Central memory CD8-positive, alpha-beta T cell (primary cell): Measurements from ENCODE around the gene FDCSP.

Experiments
- ATAC-seq: fragments of 150-1000 bp; cut with Tn5 transposase; replicated peaks from 2 replicates; pipeline ENCODE4 v1.10.0; 2022; ENCODE audit warnings: mild to moderate bottlenecking, moderate FRiP score, moderate number of reproducible peaks; ENCODE audit not compliant: poor library complexity, severe bottlenecking; ENCODE audit errors: extremely low read depth
- DNase-seq, 2 donors: peaks; one replicate each; pipeline ENCODE4 v3.0.0; 2021; ENCODE audit warnings: low spot score in 2 of 2
- H3K27ac Mint-ChIP-seq: one replicate; pipeline ENCODE4 v1.8.0; 2022; ENCODE audit warnings: low read depth, mild to moderate bottlenecking, moderate library complexity, mixed read lengths
- H3K27me3 Mint-ChIP-seq: one replicate; pipeline ENCODE4 v1.8.0; 2022; ENCODE audit warnings: mixed read lengths
- H3K36me3 Mint-ChIP-seq: one replicate; pipeline ENCODE4 v1.8.0; 2022; ENCODE audit warnings: mild to moderate bottlenecking, moderate library complexity, mixed read lengths; ENCODE audit not compliant: insufficient read depth
- H3K4me1 Mint-ChIP-seq: one replicate; pipeline ENCODE4 v1.8.0; 2022; ENCODE audit warnings: mixed read lengths
- H3K4me3 Mint-ChIP-seq: one replicate; pipeline ENCODE4 v1.8.0; 2022; ENCODE audit warnings: mild to moderate bottlenecking, moderate library complexity, mixed read lengths
- H3K9me3 Mint-ChIP-seq: one replicate; pipeline ENCODE4 v1.8.0; 2022; ENCODE audit warnings: mixed read lengths

FDCSP gene

DNA sequence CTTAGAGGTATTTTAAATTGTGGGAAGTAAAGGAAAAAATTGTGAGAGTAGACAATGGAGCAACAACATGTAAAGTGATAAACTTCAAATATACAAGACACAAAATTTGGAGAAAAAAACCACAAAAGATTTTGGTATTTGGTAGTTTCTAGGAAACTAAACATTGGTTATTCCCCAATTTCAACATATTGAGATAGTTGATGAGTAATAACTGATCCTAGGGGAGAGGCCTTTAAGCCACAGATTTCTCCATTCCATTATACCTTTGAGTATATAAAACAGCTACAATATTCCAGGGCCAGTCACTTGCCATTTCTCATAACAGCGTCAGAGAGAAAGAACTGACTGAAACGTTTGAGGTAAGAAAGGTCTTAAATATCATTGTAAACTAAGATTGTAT lies at the start of gene FDCSP:
Gene FDCSP (plus strand): TSS at position 301 of the 400 bp plus-strand sequence. CDS start 5,071 bp downstream, outside the sequence.
- no peak for ATAC-seq
- H3K27ac Mint-ChIP-seq: no peak within 1 kb of the TSS

DNA sequence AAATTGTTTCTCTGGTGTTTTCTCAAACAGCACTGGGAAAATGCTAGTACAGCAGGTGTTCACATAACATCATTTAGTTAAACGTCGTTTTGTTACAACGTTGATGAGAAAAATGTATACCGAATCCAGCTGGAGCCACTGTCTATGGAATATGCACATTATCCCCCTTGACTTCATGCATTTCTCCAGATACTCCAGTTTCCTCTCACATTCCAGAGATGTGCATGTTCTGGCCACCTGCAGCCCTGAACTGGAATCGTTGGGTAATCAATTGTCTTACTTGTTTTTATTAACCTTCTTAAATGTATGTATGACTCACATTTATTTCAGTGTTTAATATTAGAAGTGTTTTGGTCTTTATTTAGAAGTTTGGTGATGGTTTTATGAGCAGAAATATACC lies 48.8 kb upstream of the FDCSP start:
- no peak for ATAC-seq
- peaks cover 17% of the 10 kb centered on the region for H3K9me3 Mint-ChIP-seq
- H3K4me3 Mint-ChIP-seq: no peak overlapping the region
- no peaks in the 10 kb centered on the region for H3K27me3 Mint-ChIP-seq
- H3K27ac Mint-ChIP-seq: no peak overlapping the region
- H3K4me1 Mint-ChIP-seq: no peaks in the 10 kb centered on the region
- H3K36me3 Mint-ChIP-seq: no peaks in the 10 kb centered on the region
- DNase-seq: no peak

More for the DNA sequence above, at the start of gene FDCSP:
- H3K4me3 Mint-ChIP-seq: no peak within 1 kb of the TSS
- DNase-seq: no peak
- H3K36me3 Mint-ChIP-seq: no peaks in the 10 kb centered on the region
- no peaks in the 10 kb centered on the region for H3K4me1 Mint-ChIP-seq
- no peaks in the 10 kb centered on the region for H3K27me3 Mint-ChIP-seq
- H3K9me3 Mint-ChIP-seq: peaks cover 5% of the 10 kb centered on the region

DNA sequence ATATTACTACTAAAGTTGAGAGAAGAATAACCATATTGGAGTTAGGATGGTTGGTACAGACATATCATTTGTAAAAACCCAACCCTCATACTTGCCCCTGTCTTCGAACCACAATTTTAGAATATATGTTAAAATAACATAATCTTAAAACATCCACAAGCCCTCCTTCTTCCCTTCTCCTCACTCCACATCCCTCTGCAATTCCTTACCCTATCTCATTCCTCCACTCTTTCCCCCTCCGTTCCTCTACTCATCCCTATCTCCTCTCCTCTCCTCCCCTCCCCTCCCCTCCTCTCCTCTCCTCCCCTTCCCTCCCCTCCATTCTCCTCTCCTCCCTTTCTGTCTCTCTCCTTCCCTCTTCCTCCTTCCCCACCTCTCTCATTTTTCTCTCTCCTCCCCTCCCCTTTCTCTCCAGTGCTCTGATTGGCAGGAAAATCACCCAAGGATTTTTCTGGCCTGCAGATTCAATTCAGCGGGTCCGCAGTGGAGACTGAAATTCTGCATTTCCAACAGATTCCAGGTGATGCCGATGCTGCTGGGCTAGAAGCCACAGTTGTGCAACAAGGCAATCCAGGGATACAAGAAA lies 47.8 kb upstream of the FDCSP start:
- H3K27ac Mint-ChIP-seq: no peak overlapping the region
- no peak overlapping the region for H3K4me3 Mint-ChIP-seq
- no peak for DNase-seq
- no peaks in the 10 kb centered on the region for H3K36me3 Mint-ChIP-seq
- no peak for ATAC-seq
- H3K27me3 Mint-ChIP-seq: no peaks in the 10 kb centered on the region
- H3K4me1 Mint-ChIP-seq: no peaks in the 10 kb centered on the region
- peaks cover 17% of the 10 kb centered on the region for H3K9me3 Mint-ChIP-seq

DNA sequence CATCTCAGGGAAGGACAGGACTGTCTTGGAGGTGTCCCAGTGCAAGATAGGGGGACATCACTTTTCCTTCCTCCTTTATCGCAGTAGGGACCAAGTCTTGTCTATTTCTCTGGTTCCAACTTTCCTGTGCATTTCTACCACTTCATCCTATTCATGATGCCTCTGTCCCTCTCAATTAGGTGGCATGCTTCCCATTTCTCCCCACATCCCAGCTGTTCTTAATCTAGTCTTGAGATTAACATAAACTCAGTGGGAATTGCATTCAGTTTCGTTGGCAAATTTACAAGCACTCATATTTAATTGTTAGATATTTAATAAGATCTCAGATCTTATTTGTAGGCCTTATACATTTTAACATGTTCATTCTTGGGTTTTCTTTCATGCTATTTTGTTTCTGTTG lies 46.1 kb upstream of the FDCSP start:
- H3K4me3 Mint-ChIP-seq: no peak overlapping the region
- DNase-seq (no peak), ATAC-seq (no peak)
- no peak overlapping the region for H3K27ac Mint-ChIP-seq
- no peaks in the 10 kb centered on the region for H3K36me3 Mint-ChIP-seq
- peaks cover 11% of the 10 kb centered on the region for H3K9me3 Mint-ChIP-seq
- H3K27me3 Mint-ChIP-seq: no peaks in the 10 kb centered on the region
- H3K4me1 Mint-ChIP-seq: no peaks in the 10 kb centered on the region

DNA sequence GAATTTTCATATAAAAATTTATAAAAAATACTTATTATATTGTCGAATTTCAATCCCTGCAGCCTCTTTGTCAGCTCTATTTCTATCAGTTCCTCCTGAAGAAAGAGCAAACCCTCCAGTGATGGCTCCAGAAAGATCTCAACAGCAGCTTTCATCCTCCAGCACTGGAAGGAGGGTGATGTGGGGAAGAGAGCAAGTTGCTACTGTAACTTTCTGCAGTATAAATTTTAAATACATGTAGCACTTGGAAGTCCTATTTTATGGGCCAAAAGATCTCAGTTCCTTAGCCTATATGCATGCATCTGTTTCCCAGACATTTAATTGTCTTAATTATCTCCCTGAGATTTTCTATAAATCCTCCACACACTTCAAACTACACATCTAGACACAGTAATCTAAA lies 44.1 kb upstream of the FDCSP start:
- Mint-ChIP-seq H3K4me3 (no peak overlapping the region), H3K36me3 (no peaks in the 10 kb centered on the region), H3K4me1 (no peaks in the 10 kb centered on the region), H3K27me3 (no peaks in the 10 kb centered on the region), H3K27ac (no peak overlapping the region), H3K9me3 (peaks cover 19% of the 10 kb centered on the region)
- DNase-seq (no peak), ATAC-seq (no peak)

DNA sequence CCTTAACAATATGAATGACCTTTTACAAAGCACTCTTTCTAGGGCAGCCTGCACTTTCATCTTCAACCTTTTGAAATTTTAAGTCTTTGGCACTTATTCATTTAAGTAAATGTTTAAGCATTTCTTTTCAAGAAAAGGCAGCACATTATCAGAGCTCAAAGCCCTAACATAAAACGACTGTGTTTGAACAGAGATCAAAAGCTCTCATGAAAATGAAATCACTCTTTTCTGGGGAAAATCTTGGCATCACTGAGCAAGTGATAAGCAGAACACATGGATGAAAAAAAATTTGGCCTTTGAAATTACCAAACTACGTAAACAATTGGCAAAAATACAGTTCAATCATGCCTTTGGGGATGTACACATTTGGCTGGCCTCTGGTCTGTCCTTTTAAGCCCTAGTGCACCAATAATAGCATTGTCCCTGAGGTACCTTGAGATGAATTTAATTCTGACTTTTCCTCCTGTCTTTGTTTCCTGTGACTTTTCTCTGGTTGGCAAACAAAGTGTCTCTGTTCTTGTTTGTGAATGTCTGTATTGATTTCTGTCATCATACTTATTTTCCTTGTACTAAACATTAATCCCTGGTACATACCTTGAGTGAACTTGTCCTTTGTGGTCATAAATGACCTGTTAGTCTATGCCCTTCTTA lies 43.3 kb upstream of the FDCSP start:
- H3K9me3 Mint-ChIP-seq: peaks cover 14% of the 10 kb centered on the region
- H3K27ac Mint-ChIP-seq: no peak overlapping the region
- no peak overlapping the region for H3K4me3 Mint-ChIP-seq
- no peak for ATAC-seq
- no peak for DNase-seq
- no peaks in the 10 kb centered on the region for H3K27me3 Mint-ChIP-seq
- no peaks in the 10 kb centered on the region for H3K4me1 Mint-ChIP-seq
- no peaks in the 10 kb centered on the region for H3K36me3 Mint-ChIP-seq

DNA sequence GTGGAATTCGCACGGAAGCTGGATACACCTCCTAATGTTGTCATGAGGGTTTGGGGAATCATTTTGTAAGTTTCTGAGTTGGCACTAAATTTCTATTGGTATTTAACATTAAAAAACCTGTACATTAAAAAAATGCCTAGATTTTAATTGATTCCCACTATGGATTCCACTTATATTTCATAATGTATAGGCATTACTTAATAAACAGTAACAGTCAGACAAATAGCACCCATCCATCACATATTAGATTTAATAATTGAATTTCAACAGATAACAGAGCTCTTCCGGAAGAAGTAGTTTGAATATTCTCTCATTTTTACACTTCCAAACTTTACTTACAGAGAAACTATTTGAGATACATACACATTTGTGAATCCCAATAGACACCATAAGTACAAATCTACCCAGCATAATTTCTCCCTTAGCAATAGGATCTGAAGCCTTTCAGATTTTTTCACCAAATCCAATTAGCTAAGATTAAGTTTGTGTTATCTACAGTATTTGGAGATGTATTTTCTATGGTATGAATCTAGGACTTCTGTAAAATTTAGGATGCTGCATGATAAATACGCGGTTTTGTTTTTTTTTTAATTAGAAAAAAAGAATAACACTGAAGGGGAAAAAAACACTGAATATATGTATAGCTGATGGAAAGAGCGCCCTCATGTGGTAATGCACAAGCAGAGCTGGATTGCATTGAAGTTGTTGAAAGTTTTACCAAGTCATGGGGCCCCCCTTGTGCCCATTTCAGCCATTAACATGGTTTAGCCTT lies 42.6 kb upstream of the FDCSP start:
- H3K9me3 Mint-ChIP-seq: peaks cover 14% of the 10 kb centered on the region

DNA sequence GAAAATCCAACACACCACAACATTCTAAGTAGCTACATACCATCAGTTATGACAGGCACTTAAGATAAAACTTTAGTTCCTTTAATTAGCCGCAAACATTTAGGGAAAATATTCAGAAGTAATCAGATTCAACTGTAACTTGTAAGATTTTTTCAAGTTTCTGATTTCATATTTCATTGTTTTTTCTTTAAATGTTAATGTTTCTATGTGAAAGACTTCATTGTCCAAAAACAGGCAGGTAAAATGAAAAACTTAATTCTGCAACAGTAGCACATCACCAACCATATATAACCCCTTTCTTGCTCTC lies 42.0 kb upstream of the FDCSP start:
- no peak for DNase-seq
- Mint-ChIP-seq H3K9me3 (peaks cover 14% of the 10 kb centered on the region), H3K4me3 (no peak overlapping the region), H3K27me3 (no peaks in the 10 kb centered on the region), H3K4me1 (no peaks in the 10 kb centered on the region), H3K27ac (no peak overlapping the region), H3K36me3 (no peaks in the 10 kb centered on the region)
- no peak for ATAC-seq

More for the DNA sequence above, 42.6 kb upstream of the FDCSP start:
- no peaks in the 10 kb centered on the region for H3K4me1 Mint-ChIP-seq
- DNase-seq: no peak
- no peaks in the 10 kb centered on the region for H3K36me3 Mint-ChIP-seq
- H3K4me3 Mint-ChIP-seq: no peak overlapping the region
- H3K27ac Mint-ChIP-seq: no peak overlapping the region
- ATAC-seq: no peak
- no peaks in the 10 kb centered on the region for H3K27me3 Mint-ChIP-seq

DNA sequence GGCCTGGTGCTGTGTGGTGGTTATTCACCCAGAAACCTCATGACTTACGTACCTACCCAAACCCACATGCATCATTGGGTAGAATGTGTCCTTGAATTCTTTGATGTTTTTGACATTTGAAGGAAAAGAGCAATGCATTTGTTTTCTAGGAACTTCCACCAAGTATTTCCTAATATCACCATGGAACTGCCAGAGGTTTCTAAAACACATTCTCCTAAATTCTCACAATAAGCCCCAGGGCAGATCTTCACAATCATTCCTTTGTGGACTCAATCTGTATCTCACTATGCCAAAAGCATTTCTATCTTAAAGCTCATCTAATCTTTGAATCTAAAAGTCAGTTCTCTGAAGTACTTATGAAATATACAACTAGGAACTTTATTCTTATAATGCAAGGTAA lies 38.7 kb upstream of the FDCSP start:
- Mint-ChIP-seq H3K4me1 (no peaks in the 10 kb centered on the region), H3K9me3 (peaks cover 9% of the 10 kb centered on the region), H3K36me3 (no peaks in the 10 kb centered on the region), H3K27me3 (no peaks in the 10 kb centered on the region), H3K27ac (no peak overlapping the region), H3K4me3 (no peak overlapping the region)
- ATAC-seq: no peak
- DNase-seq: no peak

DNA sequence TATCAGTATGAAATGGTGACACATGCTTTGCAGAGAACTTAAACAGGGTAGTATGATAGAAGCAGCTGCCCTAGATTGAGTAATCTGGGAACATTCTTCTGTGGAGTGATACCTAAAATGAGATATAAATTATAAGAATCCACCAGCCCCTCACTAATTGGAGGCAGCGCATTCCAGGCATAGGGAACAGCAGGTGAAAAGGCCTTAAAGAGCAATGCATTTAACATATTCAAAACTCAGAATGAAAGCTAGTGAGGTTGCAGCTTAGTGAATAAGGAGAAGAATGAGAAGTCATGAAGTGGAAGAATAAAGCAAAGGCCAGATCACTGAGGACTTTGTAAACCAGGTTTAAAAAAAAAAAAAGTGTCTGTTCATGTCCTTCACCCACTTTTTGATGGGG lies 35.3 kb upstream of the FDCSP start:
- Mint-ChIP-seq H3K36me3 (no peaks in the 10 kb centered on the region), H3K27ac (no peak overlapping the region), H3K9me3 (peaks cover 9% of the 10 kb centered on the region), H3K4me1 (no peaks in the 10 kb centered on the region), H3K27me3 (no peaks in the 10 kb centered on the region), H3K4me3 (no peak overlapping the region)
- DNase-seq (no peak), ATAC-seq (no peak)

DNA sequence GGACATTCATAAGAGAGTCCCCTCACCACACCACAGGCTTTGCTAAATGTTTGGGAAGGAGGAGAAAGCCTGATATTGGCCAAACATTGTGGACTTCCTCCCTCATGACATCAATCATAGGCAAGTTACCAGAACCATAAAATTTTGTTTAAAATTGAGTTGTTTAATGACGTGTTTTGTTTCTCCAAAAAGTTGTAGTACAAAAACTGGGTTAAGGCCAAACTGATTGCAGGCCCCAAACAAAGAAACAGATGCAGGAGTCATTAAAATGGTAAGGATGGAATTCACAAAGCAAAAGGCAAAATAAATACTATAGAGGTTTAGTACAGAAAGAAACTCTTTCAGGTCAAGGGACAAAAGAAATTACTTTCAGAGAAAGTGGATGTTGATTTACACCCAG lies 34.3 kb upstream of the FDCSP start:
- no peak for DNase-seq
- Mint-ChIP-seq H3K27me3 (no peaks in the 10 kb centered on the region), H3K27ac (no peak overlapping the region), H3K36me3 (no peaks in the 10 kb centered on the region), H3K4me3 (no peak overlapping the region), H3K4me1 (no peaks in the 10 kb centered on the region), H3K9me3 (peaks cover under 1% of the 10 kb centered on the region)
- ATAC-seq: no peak

DNA sequence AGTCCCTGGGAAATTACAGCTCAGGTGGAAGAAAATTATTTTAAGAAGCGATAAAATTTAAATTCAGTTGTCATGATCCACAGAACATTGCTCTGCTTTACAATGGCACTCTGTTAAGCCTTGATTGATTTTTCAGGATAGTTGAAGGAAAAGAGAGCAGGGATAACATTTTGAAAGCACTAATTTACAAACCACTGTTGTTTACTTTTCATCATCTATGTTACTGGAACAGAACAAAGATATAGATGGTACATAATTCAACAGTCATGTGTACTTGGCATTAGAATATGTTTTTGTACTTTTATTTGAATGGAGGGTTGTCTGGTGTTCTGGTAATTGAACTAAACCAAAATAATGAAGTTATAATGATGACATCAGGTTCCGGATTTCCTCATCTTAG lies 33.0 kb upstream of the FDCSP start:
- H3K9me3 Mint-ChIP-seq: no peaks in the 10 kb centered on the region
- ATAC-seq (no peak), DNase-seq (no peak)
- no peaks in the 10 kb centered on the region for H3K36me3 Mint-ChIP-seq
- H3K27ac Mint-ChIP-seq: no peak overlapping the region
- H3K4me1 Mint-ChIP-seq: no peaks in the 10 kb centered on the region
- H3K27me3 Mint-ChIP-seq: no peaks in the 10 kb centered on the region
- H3K4me3 Mint-ChIP-seq: no peak overlapping the region

DNA sequence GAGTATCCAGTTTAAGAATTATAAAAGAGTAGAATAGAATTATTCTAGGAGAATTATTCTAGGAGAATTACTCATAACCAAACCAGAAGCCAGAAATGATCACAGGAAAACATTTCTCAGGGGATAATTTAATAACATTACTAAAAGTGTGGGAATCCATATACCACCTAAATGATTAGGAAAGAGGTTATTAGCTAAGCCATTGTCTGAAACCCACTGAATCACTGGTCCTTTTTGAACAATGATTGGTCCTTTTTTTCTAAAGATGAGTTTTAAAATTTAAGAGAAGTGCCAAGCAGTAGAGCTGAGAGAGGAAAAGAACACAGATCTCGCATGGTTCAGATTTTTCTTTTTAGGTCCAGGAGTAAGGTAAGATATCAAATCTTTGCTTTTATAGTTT lies 30.5 kb upstream of the FDCSP start, which contains the start of gene ODAM:
Gene ODAM (plus strand): TSS at position 301 of the 400 bp plus-strand sequence. CDS start 819 bp downstream, outside the sequence.
- H3K36me3 Mint-ChIP-seq: no peaks in the 10 kb centered on the region
- DNase-seq: no peak
- no peak for ATAC-seq
- H3K4me3 Mint-ChIP-seq: no peak within 1 kb of the TSS
- H3K27ac Mint-ChIP-seq: no peak within 1 kb of the TSS
- no peaks in the 10 kb centered on the region for H3K4me1 Mint-ChIP-seq
- H3K27me3 Mint-ChIP-seq: no peaks in the 10 kb centered on the region
- no peaks in the 10 kb centered on the region for H3K9me3 Mint-ChIP-seq
